Measurements from ENCODE around the gene ATP1B3.

ATP1B3 gene

GRCh38 chr3:141851411-141851810 lies 25.0 kb upstream of the ATP1B3 start:
- no peak for DNase-seq (ENCODE audit: low read depth)
- TF ChIP-seq, protein P1, sequence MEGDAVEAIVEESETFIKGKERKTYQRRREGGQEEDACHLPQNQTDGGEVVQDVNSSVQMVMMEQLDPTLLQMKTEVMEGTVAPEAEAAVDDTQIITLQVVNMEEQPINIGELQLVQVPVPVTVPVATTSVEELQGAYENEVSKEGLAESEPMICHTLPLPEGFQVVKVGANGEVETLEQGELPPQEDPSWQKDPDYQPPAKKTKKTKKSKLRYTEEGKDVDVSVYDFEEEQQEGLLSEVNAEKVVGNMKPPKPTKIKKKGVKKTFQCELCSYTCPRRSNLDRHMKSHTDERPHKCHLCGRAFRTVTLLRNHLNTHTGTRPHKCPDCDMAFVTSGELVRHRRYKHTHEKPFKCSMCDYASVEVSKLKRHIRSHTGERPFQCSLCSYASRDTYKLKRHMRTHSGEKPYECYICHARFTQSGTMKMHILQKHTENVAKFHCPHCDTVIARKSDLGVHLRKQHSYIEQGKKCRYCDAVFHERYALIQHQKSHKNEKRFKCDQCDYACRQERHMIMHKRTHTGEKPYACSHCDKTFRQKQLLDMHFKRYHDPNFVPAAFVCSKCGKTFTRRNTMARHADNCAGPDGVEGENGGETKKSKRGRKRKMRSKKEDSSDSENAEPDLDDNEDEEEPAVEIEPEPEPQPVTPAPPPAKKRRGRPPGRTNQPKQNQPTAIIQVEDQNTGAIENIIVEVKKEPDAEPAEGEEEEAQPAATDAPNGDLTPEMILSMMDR (conservative IDR thresholded peaks at IDR 0.05; ENCODE audit: low read depth, low read length), result no peak
- no peak overlapping the region for H3K4me3 ChIP-seq (ENCODE audit: low read length)

DNA sequence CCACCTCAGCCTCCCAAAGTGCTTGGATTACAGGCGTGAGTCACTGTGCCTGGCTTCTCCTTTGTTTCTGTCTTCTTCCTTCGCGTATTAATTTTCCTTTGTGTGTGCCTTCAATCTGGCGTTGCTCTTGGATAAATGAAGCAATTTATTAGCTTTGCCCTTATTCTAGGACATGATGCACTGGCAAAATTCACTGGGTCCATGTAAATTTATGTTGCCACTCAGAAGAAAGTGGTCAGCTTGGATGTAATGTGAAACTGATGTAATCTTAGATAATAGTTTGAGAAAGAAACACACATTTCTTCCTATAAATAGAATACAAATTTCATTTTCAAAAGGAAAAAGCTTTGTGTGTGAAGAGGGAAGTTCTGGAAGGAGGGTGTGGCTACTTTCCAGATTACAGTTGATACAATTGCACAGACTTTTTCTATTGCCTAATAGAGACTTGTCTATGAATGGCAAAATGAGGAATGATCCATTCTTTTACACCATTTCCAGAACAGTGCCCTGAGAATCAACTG lies 23.3 kb upstream of the ATP1B3 start:
- no peak overlapping the region for H3K4me3 ChIP-seq (ENCODE audit: low read length)
- no peak for DNase-seq (ENCODE audit: low read depth)
- TF ChIP-seq, protein P1 (conservative IDR thresholded peaks at IDR 0.05; ENCODE audit: low read depth, low read length), result no peak

GRCh38 chr3:141853629-141854168 lies 22.7 kb upstream of the ATP1B3 start:
- TF ChIP-seq, protein P1 (conservative IDR thresholded peaks at IDR 0.05; ENCODE audit: low read depth, low read length), result no peak
- no peak overlapping the region for H3K4me3 ChIP-seq (ENCODE audit: low read length)
- DNase-seq (ENCODE audit: low read depth), result no peak

GRCh38 chr3:141854599-141854998 lies 21.8 kb upstream of the ATP1B3 start:
- no peak for DNase-seq (ENCODE audit: low read depth)
- no peak overlapping the region for H3K4me3 ChIP-seq (ENCODE audit: low read length)

GRCh38 chr3:141858312-141858711 lies 18.1 kb upstream of the ATP1B3 start:
- H3K4me3 ChIP-seq (ENCODE audit: low read length), result no peak overlapping the region
- no peak for DNase-seq (ENCODE audit: low read depth)
- TF ChIP-seq, protein P1 (conservative IDR thresholded peaks at IDR 0.05; ENCODE audit: low read depth, low read length), result no peak

More at GRCh38 chr3:141854599-141854998, 21.8 kb upstream of the ATP1B3 start:
- TF ChIP-seq, protein P1 (conservative IDR thresholded peaks at IDR 0.05; ENCODE audit: low read depth, low read length), result no peak

DNA sequence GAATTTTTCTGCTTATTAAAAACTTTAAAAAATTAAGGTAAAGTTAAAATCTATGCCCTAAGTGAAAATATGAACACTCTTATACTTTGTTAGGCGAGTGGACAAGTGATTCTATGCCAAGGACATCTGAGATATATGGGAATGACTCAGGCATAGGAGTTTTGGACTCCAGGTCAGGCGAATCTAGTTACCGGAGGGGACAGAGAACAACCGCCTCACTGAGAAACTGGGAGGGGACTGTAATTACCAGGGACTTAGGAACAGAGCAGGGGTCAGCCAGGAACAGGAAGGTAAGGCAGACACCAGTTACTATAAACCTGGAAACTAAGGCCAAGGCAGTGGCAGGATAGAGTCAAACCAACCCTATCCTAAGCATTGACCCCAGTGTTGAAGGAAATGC lies 16.8 kb upstream of the ATP1B3 start:
- no peak for DNase-seq (ENCODE audit: low read depth)
- no peak overlapping the region for H3K4me3 ChIP-seq (ENCODE audit: low read length)
- TF ChIP-seq, protein P1 (conservative IDR thresholded peaks at IDR 0.05; ENCODE audit: low read depth, low read length), result no peak

- DNase-seq (ENCODE audit: low read depth), result no peak
- TF ChIP-seq, protein P1 (conservative IDR thresholded peaks at IDR 0.05; ENCODE audit: low read depth, low read length), result no peak
- no peak overlapping the region for H3K4me3 ChIP-seq (ENCODE audit: low read length)
Observed at GRCh38 chr3:141860086-141860669, 16.3 kb upstream of the ATP1B3 start.
